ENCODE results near the gene B3GAT2. TPM values are rescaled to one million over a fixed set of nuclear protein-coding genes. Genes with fewer than 3 reads are reported as not detected.
"Not testable (repeated sequence)": the region's sequence is repeated elsewhere in the genome, so short reads cannot be mapped to it uniquely, and the experiment has no call there.

Gene B3GAT2
- total RNA-seq, 1 experiment from 2014 or later: not detected

- Histone ChIP-seq H3K4me3 (ENCODE audit: low read length) (no peak overlapping the region), H3K79me2 (ENCODE audit: low read length) (no peaks in the 10 kb centered on the region), H3K27ac (ENCODE audit: low read length) (no peak overlapping the region), H3K9ac (ENCODE audit: low read length) (no peak overlapping the region), H3K4me1 (ENCODE audit: insufficient read depth, low read length) (peaks cover 3% of the 10 kb centered on the region; the same call in 1 of the 2 replicates), H3K27me3 (ENCODE audit: low read length) (peaks cover 58% of the 10 kb centered on the region), H3K9me3 (ENCODE audit: low read length) (no peaks in the 10 kb centered on the region), H3F3A (ENCODE audit: low read length, unreplicated experiment) (no peaks in the 10 kb centered on the region), H3K36me3 (ENCODE audit: low read depth, low read length) (no peaks in the 10 kb centered on the region), H3K4me2 (ENCODE audit: low read length) (no peak overlapping the region), H4K20me1 (ENCODE audit: low read length) (no peaks in the 10 kb centered on the region), H3K9me2 (replicated peaks; ENCODE audit: low read length) (no peaks in the 10 kb centered on the region), H2AFZ (ENCODE audit: low read length) (no peak overlapping the region)
- no peak for TF ChIP-seq CTCF (conservative IDR thresholded peaks at IDR 0.05; ENCODE audit: low read depth, low read length)
- no TSS peak for BruUV-seq (replicated peaks)
- ChIA-PET POLR2A (ENCODE audit: unreplicated experiment) (no interaction called here), CTCF (no interaction called here)
- intact Hi-C loops (cut with micrococcal nuclease): no loop called here
- DNase-seq: no peak
- ATAC-seq: no peak
Measured at GRCh38 chr6:70954750-70955149, 2.1 kb downstream of the B3GAT2 start.

DNA sequence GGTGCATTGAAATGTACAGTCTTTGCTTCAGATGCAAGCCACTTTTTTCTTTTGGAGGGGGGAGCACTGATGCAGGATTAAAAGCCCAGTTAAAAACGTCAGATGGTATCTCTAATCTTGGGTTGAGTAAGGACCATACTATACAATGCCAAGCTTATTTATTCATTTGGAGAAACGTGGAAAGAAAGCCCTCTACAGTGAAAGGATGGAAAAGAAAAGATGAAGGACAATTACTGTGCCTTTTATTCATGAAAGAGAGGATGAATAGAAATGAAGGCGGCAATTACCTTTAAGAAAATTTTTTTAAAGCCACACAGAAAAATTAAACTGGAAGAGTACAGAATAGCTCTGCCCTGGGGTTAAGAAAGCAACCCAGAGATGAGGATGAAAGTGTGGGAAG lies 2.7 kb downstream of the B3GAT2 start:
- H3K4me1 ChIP-seq (ENCODE audit: insufficient read depth, low read length): peaks cover 3% of the 10 kb centered on the region; the same call in 1 of the 2 replicates
- H3K79me2 ChIP-seq (ENCODE audit: low read length): no peaks in the 10 kb centered on the region
- intact Hi-C loops (cut with micrococcal nuclease): no loop called here
- H3K9me2 ChIP-seq (replicated peaks; ENCODE audit: low read length): no peaks in the 10 kb centered on the region
- no peak overlapping the region for H3K27ac ChIP-seq (ENCODE audit: low read length)
- H3F3A ChIP-seq (ENCODE audit: low read length, unreplicated experiment): no peaks in the 10 kb centered on the region
- DNase-seq: no peak
- TF ChIP-seq EZH2 (IDR thresholded peaks at IDR 0.05; ENCODE audit: low read length, unreplicated experiment): no peak
- no peak for TF ChIP-seq EZH2phosphoT487 (IDR thresholded peaks at IDR 0.05; ENCODE audit: borderline replicate concordance, low read length)
- no peak for TF ChIP-seq CTCF (conservative IDR thresholded peaks at IDR 0.05; ENCODE audit: low read depth, low read length)
- no peak overlapping the region for H3K4me3 ChIP-seq (ENCODE audit: low read length)
- ChIA-PET CTCF (no interaction called here), POLR2A (ENCODE audit: unreplicated experiment) (no interaction called here)
- ATAC-seq: no peak
- no peaks in the 10 kb centered on the region for H3K9me3 ChIP-seq (ENCODE audit: low read length)
- H2AFZ ChIP-seq (ENCODE audit: low read length): no peak overlapping the region
- H3K9ac ChIP-seq (ENCODE audit: low read length): no peak overlapping the region
- no peaks in the 10 kb centered on the region for H3K36me3 ChIP-seq (ENCODE audit: low read depth, low read length)
- H4K20me1 ChIP-seq (ENCODE audit: low read length): no peaks in the 10 kb centered on the region
- no TSS peak for BruUV-seq (replicated peaks)
- H3K27me3 ChIP-seq (ENCODE audit: low read length): peaks cover 55% of the 10 kb centered on the region
- no peak overlapping the region for H3K4me2 ChIP-seq (ENCODE audit: low read length)

DNA sequence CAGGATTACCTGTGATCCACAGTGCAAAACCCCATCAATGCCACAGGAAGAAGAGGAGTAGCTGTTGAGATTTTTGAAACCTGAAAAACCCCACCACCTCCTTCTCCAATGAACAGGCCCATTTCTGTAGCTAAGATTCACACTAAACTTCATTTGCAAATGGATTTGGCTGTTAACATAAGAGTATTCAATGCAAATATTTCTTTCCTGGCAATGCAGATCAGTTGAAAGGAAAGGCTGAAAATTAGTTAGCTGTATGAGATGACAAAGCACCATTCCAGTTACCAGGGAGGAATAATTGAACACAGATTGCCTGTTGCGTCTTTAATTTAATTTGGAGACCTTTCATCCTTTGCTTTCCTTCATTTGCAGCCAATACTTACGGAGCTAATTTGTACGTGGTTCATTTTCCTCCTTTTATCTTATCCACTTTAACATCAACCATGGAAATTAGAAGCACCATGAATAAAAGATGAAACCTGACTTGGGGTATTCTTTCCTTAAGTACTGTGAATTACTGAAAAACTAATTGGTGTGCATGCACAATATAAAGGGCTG lies 4.2 kb downstream of the B3GAT2 start:
- Histone ChIP-seq H3F3A (ENCODE audit: low read length, unreplicated experiment) (no peaks in the 10 kb centered on the region), H3K4me2 (ENCODE audit: low read length) (no peak overlapping the region), H2AFZ (ENCODE audit: low read length) (no peak overlapping the region), H3K27me3 (ENCODE audit: low read length) (peaks cover 53% of the 10 kb centered on the region), H3K36me3 (ENCODE audit: low read depth, low read length) (no peaks in the 10 kb centered on the region), H3K27ac (ENCODE audit: low read length) (no peak overlapping the region), H3K9me3 (ENCODE audit: low read length) (no peaks in the 10 kb centered on the region), H3K9ac (ENCODE audit: low read length) (no peak overlapping the region), H3K4me3 (ENCODE audit: low read length) (no peak overlapping the region), H3K79me2 (ENCODE audit: low read length) (no peaks in the 10 kb centered on the region), H4K20me1 (ENCODE audit: low read length) (no peaks in the 10 kb centered on the region), H3K9me2 (replicated peaks; ENCODE audit: low read length) (no peaks in the 10 kb centered on the region), H3K4me1 (ENCODE audit: insufficient read depth, low read length) (peaks cover 3% of the 10 kb centered on the region; the same call in 1 of the 2 replicates)
- ChIA-PET CTCF (no interaction called here), POLR2A (ENCODE audit: unreplicated experiment) (no interaction called here)
- ATAC-seq (no peak), DNase-seq (no peak)
- intact Hi-C loops (cut with micrococcal nuclease): no loop called here
- TF ChIP-seq EZH2 (IDR thresholded peaks at IDR 0.05; ENCODE audit: low read length, unreplicated experiment): no peak
- no peak for TF ChIP-seq EZH2phosphoT487 (IDR thresholded peaks at IDR 0.05; ENCODE audit: borderline replicate concordance, low read length)
- no peak for TF ChIP-seq CTCF (conservative IDR thresholded peaks at IDR 0.05; ENCODE audit: low read depth, low read length)
- no TSS peak for BruUV-seq (replicated peaks)

DNA sequence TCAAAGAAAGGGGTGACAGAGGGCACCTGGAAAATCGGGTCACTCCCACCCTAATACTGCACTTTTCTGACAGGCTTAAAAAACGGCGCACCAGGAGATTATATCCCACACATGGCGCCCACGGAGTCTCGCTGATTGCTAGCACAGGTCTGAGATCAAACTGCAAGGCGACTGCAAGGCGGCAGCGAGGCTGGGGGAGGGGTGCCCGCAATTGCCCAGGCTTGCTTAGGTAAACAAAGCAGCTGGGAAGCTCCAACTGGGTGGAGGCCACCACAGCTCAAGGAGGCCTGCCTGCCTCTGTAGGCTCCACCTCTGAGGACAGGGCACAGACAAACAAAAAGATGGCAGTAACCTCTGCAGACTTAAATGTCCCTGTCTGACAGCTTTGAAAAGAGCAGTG lies 12.5 kb downstream of the B3GAT2 start:
- H4K20me1 ChIP-seq (ENCODE audit: low read length); H3F3A ChIP-seq (ENCODE audit: low read length, unreplicated experiment); H2AFZ ChIP-seq (ENCODE audit: low read length); BruUV-seq (replicated peaks); ATAC-seq; POLR2A ChIA-PET (ENCODE audit: unreplicated experiment); H3K4me3 ChIP-seq (ENCODE audit: low read length); intact Hi-C loops (cut with micrococcal nuclease); H3K4me2 ChIP-seq (ENCODE audit: low read length); H3K79me2 ChIP-seq (ENCODE audit: low read length); H3K9me3 ChIP-seq (ENCODE audit: low read length); H3K4me1 ChIP-seq (ENCODE audit: insufficient read depth, low read length); CTCF ChIA-PET; H3K36me3 ChIP-seq (ENCODE audit: low read depth, low read length); H3K9me2 ChIP-seq (replicated peaks; ENCODE audit: low read length); H3K9ac ChIP-seq (ENCODE audit: low read length); H3K27ac ChIP-seq (ENCODE audit: low read length); DNase-seq: not testable (repeated sequence)
- peaks cover 12% of the 10 kb centered on the region for H3K27me3 ChIP-seq (ENCODE audit: low read length)
